Pancreas (tissue), 10 donors: ENCODE results near the gene COL19A1. TPM values are rescaled to one million over a fixed set of nuclear protein-coding genes. Genes with fewer than 3 reads are reported as not detected.
A peak's percentile ranks its signal among the peaks of the same experiment; 100 is the strongest.

Experiments
- ATAC-seq, 4 donors: fragments of 200-7000 bp; cut with Tn5 transposase; one replicate each; pipeline versions ENCODE4 v1.8.0 to v1.9.1; 2020; ENCODE audit warnings: mild to moderate bottlenecking in 4 of 4, moderate library complexity in 4 of 4
- DNase-seq, 6 donors: peaks; one replicate each; pipeline ENCODE4 v3.0.0-alpha.2; 2020
- FAIRE-seq: peaks from 2 replicates; lab custom pipeline; 2012; peaks lifted over from hg19 to GRCh38; lab: Jason Lieb, UNC
- H3K27ac ChIP-seq, 4 donors: fragments of 200-600 bp; sonication (generic); 1 replicate in 3 of 4; 2 replicates in 1 of 4; pipeline versions ENCODE4 v1.5.0 to v1.8.0; 2020
- H3K27me3 ChIP-seq, 4 donors: fragments of 200-600 bp; one replicate each; pipeline ENCODE4 v1.8.0; 2021
- H3K36me3 ChIP-seq, 3 donors: fragments of 200-600 bp; sonication (generic) in 1 of 3; one replicate each; pipeline versions ENCODE4 v1.5.0 to v1.8.0; 2020 to 2021
- H3K4me1 ChIP-seq, 3 donors: fragments of 200-600 bp; one replicate each; pipeline ENCODE4 v1.8.0; 2021
- H3K4me3 ChIP-seq, 4 donors: fragments of 200-600 bp; sonication (generic) in 2 of 4; one replicate each; pipeline versions ENCODE4 v1.5.0 to v1.8.0; 2020 to 2021
- H3K9me3 ChIP-seq, 4 donors: fragments of 200-600 bp; one replicate each; pipeline ENCODE4 v1.8.0; 2021
- CTCF ChIP-seq, 4 donors: fragments of 200-600 bp; sonication (generic) in 3 of 4; IDR thresholded peaks; one replicate each; pipeline versions ENCODE4 v1.5.0 to v1.8.0; 2021; ENCODE audit warnings: antibody characterized with exemption in 4 of 4
- WGBS, 2 donors: extraction: QIAGEN DNeasy Blood & Tissue Kit; methylation state at CpG; one replicate each; pipeline ENCODE4 v1.1.7; 2013; 5-methylcytosine and 5-hydroxymethylcytosine counted together
- intact Hi-C, 3 donors: fragments of 100-400 bp; cut with DNase I; formaldehyde crosslinking; loops; one replicate each; pipeline versions ENCODE4 v1.11.1 to v1.14.2; 2022
- polyA plus RNA-seq, 2 donors: library from polyadenylated mRNA; stranded (reverse); fragments of 200-250 nt; gene quantifications; one replicate each; pipeline ENCODE4 v1.2.3, GENCODE V29; 2013
- total RNA-seq, 6 donors: library from RNA; stranded (reverse); fragmentation: NEBNext Ultra II Directional in 4 of 6; extraction: Animal tissue kit (Norgen Biotek cat#: 25700) in 4 of 6; gene quantifications; one replicate each; pipeline versions ENCODE4 v1.2.1 to v1.2.4, GENCODE V29; 2021 to 2023
- donor health status: healthy with polysubstance abuse.
- donor health status: DM: no; HTN: no; CAD: no; lungs with moderate emphysema.
- donor health status: DM: no; HTN: no; CAD: no.
- donor health status: control.
- donor health status: control.
- donor health status: Bipolar disorder and iron deficiency.
- donor health status: DM: yes; HTN: yes; CAD: no.
- donor health status: DM: no; HTN: no; CAD: no.
- donor health status: DM: no; HTN: no; CAD: no.
- donor health status: DM: yes; HTN: yes; CAD: no.

COL19A1 gene
- total and polyA plus RNA-seq, 8 donors = 0.04 to 0.86 (median 0.37) TPM

- Histone ChIP-seq H3K4me1 (peaks cover 5 to 32% (median 32%) of the 10 kb centered on the region in 3 donors), H3K9me3 (no peaks in the 10 kb centered on the region), H3K4me3 (no peak overlapping the region), H3K27ac (no peak overlapping the region), H3K36me3 (no peaks in the 10 kb centered on the region), H3K27me3 (no peaks in the 10 kb centered on the region)
- no peak for TF ChIP-seq CTCF (IDR thresholded peaks at IDR 0.05)
- DNase-seq = no peak
- intact Hi-C loops = no loop called here
- WGBS, 2 donors = 34 to 90% methylated on average over 2 of the region's 2 CpGs
- FAIRE-seq = no peak
- peak in 1 of 4 donors; percentile 8 for ATAC-seq
Observed at GRCh38 chr6:70131528-70131927, 265.2 kb downstream of the COL19A1 start.

- TF ChIP-seq CTCF (IDR thresholded peaks at IDR 0.05) = no peak
Observed at GRCh38 chr6:70133246-70133645, 266.9 kb downstream of the COL19A1 start.

GRCh38 chr6:70134542-70134941, 268.2 kb downstream of the COL19A1 start:
- Histone ChIP-seq H3K9me3 (no peaks in the 10 kb centered on the region), H3K4me3 (no peak overlapping the region), H3K27ac (peak overlapping the region in 1 of 4 donors; percentile 30), H3K4me1 (peaks cover 5 to 27% (median 24%) of the 10 kb centered on the region in 3 donors), H3K36me3 (no peaks in the 10 kb centered on the region), H3K27me3 (no peaks in the 10 kb centered on the region)
- TF ChIP-seq CTCF (IDR thresholded peaks at IDR 0.05) = no peak
- DNase-seq = no peak
- FAIRE-seq = no peak
- WGBS, 2 donors = 97 to 98% methylated on average over 2 of the region's 2 CpGs
- peak; percentile 28 to 74 (median 48) for ATAC-seq
- intact Hi-C loops = no loop called here

More at GRCh38 chr6:70133246-70133645, 266.9 kb downstream of the COL19A1 start:
- Histone ChIP-seq H3K36me3 (no peaks in the 10 kb centered on the region), H3K4me3 (no peak overlapping the region), H3K4me1 (peaks cover 5 to 30% (median 24%) of the 10 kb centered on the region in 3 donors), H3K27me3 (no peaks in the 10 kb centered on the region), H3K9me3 (no peaks in the 10 kb centered on the region), H3K27ac (no peak overlapping the region)
- DNase-seq (no peak), FAIRE-seq (no peak), ATAC-seq (no peak)
- intact Hi-C loops = no loop called here
- 80% methylated on average over 4 of the region's 4 CpGs for WGBS, 2 donors

- DNase-seq (peak; percentile 45 to 70 (median 60)), FAIRE-seq (no peak), ATAC-seq (peak; percentile 73 to 89 (median 82))
- Histone ChIP-seq H3K4me3 (no peak overlapping the region), H3K4me1 (peaks cover 5 to 32% (median 28%) of the 10 kb centered on the region in 3 donors), H3K36me3 (no peaks in the 10 kb centered on the region), H3K9me3 (no peaks in the 10 kb centered on the region), H3K27ac (peak overlapping the region in 1 of 4 donors; percentile 30), H3K27me3 (no peaks in the 10 kb centered on the region)
- intact Hi-C loops = no loop called here
- no peak for TF ChIP-seq CTCF (IDR thresholded peaks at IDR 0.05)
- WGBS, 2 donors = 27 to 36% methylated on average over 10 of the region's 10 CpGs
Observed at GRCh38 chr6:70135219-70136160, 269.1 kb downstream of the COL19A1 start.
